Activated CD4-positive, alpha-beta T cell treated with anti-CD3 and anti-CD28 coated beads, Interleukin-10, Interleukin-2, amounts not matched to agents 100 ng/mL and 50 ng/mL, durations not matched to agents 16 hours and 8 hours (primary cell): ENCODE results near the gene VRK2.
"Not testable (repeated sequence)": the region's sequence is repeated elsewhere in the genome, so short reads cannot be mapped to it uniquely, and the experiment has no call there.

Experiments used
- DNase-seq: peaks from one replicate; pipeline ENCODE4 v3.0.0-alpha.2; 2020

The VRK2 gene

GRCh38 chr2:58170334-58170933 is 123.8 kb downstream of the VRK2 start:
- DNase-seq: not testable (repeated sequence)

GRCh38 chr2:58171831-58172230 is 125.2 kb downstream of the VRK2 start:
- not testable (repeated sequence) for DNase-seq

- DNase-seq: not testable (repeated sequence)
Measured at GRCh38 chr2:58177187-58177586, 130.6 kb downstream of the VRK2 start.

GRCh38 chr2:58180175-58180574 is 133.6 kb downstream of the VRK2 start:
- not testable (repeated sequence) for DNase-seq

- DNase-seq: no peak
Measured at GRCh38 chr2:58180635-58181034, 134.0 kb downstream of the VRK2 start.

GRCh38 chr2:58182527-58182926 is 135.9 kb downstream of the VRK2 start:
- DNase-seq: no peak

- DNase-seq: no peak
Measured at GRCh38 chr2:58186501-58186900, 139.9 kb downstream of the VRK2 start.

- not testable (repeated sequence) for DNase-seq
Measured at GRCh38 chr2:58187022-58187421, 140.4 kb downstream of the VRK2 start.

GRCh38 chr2:58194458-58194857 is 147.9 kb downstream of the VRK2 start:
- no peak for DNase-seq

- DNase-seq: no peak
Measured at GRCh38 chr2:58195662-58196061, 149.1 kb downstream of the VRK2 start.

- no peak for DNase-seq
Measured at GRCh38 chr2:58197894-58198293, 151.3 kb downstream of the VRK2 start.

GRCh38 chr2:58202404-58202803 is 155.8 kb downstream of the VRK2 start:
- no peak for DNase-seq

GRCh38 chr2:58203018-58203417 is 156.4 kb downstream of the VRK2 start:
- no peak for DNase-seq

- DNase-seq: no peak
Measured at GRCh38 chr2:58204195-58204959, 157.8 kb downstream of the VRK2 start.

- no peak for DNase-seq
Measured at GRCh38 chr2:58206785-58207184, 160.2 kb downstream of the VRK2 start.

GRCh38 chr2:58207189-58207588 is 160.6 kb downstream of the VRK2 start:
- DNase-seq: no peak
